Calu3 (cell line): ENCODE results near the gene CDIPT. TPM values are rescaled to one million over a fixed set of nuclear protein-coding genes. Genes with fewer than 3 reads are reported as not detected.
A peak's percentile ranks its signal among the peaks of the same experiment; 100 is the strongest.

Source experiments
- BruUV-seq: library from RNA; stranded (reverse); fragments of 400-500 nt; replicated peaks from 2 replicates; lab custom pipeline; 2021; lab: Mats Ljungman, UMichigan
- CTCF ChIA-PET: fragments of 300-600 bp; sonication (Branson Sonifier 250); formaldehyde crosslinking; loops from one replicate; lab custom pipeline; 2022; ENCODE audit warnings: antibody characterized with exemption; lab: Charles Lee
- DNase-seq: peaks from one replicate; pipeline ENCODE4 v3.0.0; 2022
- H3K27ac Mint-ChIP-seq: one replicate; pipeline ENCODE4 v1.8.0; 2022; ENCODE audit warnings: mixed read lengths; ENCODE audit not compliant: unreplicated experiment
- H3K27me3 Mint-ChIP-seq: one replicate; pipeline ENCODE4 v1.8.0; 2022; ENCODE audit warnings: mixed read lengths; ENCODE audit not compliant: unreplicated experiment
- H3K36me3 Mint-ChIP-seq: one replicate; pipeline ENCODE4 v1.8.0; 2022; ENCODE audit warnings: mild to moderate bottlenecking, moderate library complexity, mixed read lengths; ENCODE audit not compliant: insufficient read depth, unreplicated experiment
- H3K4me1 Mint-ChIP-seq: one replicate; pipeline ENCODE4 v1.8.0; 2022; ENCODE audit warnings: mild to moderate bottlenecking, low read depth, mixed read lengths; ENCODE audit not compliant: unreplicated experiment
- H3K4me3 Mint-ChIP-seq: one replicate; pipeline ENCODE4 v1.8.0; 2022; ENCODE audit warnings: mild to moderate bottlenecking, low read depth, moderate library complexity, mixed read lengths; ENCODE audit not compliant: unreplicated experiment
- H3K9me3 Mint-ChIP-seq: one replicate; pipeline ENCODE4 v1.8.0; 2022; ENCODE audit warnings: low read depth, mixed read lengths; ENCODE audit not compliant: unreplicated experiment
- CTCF ChIP-seq: fragments of 200-600 bp; IDR thresholded peaks from one replicate; pipeline ENCODE4 v1.8.0; 2022; ENCODE audit warnings: antibody characterized with exemption; ENCODE audit not compliant: unreplicated experiment
- intact Hi-C: fragments of 100-400 bp; cut with micrococcal nuclease; formaldehyde crosslinking; loops from one replicate; pipeline ENCODE4 v1.10.0; 2022; ENCODE audit not compliant: unreplicated experiment
- total RNA-seq: library from RNA; stranded (reverse); gene quantifications from 2 replicates; pipeline ENCODE4 v1.2.3, GENCODE V29; 2022

The CDIPT gene
- total RNA-seq, 1 experiment from 2014 or later, result 62.7 TPM

GRCh38 chr16:29905668-29906067 is 42.6 kb upstream of the CDIPT start:
- no peaks in the 10 kb centered on the region for H3K9me3 Mint-ChIP-seq
- no TSS peak for BruUV-seq
- no peak for DNase-seq
- no peak overlapping the region for H3K27ac Mint-ChIP-seq
- intact Hi-C loops, result loop anchor here (10.0 kb wide), 1 partner anchor 81 kb away; the partner anchor contains the start of gene MVP
- peaks cover 15% of the 10 kb centered on the region for H3K4me1 Mint-ChIP-seq
- CTCF ChIA-PET, result no interaction called here
- H3K27me3 Mint-ChIP-seq, result no peaks in the 10 kb centered on the region
- peaks cover 82% of the 10 kb centered on the region for H3K36me3 Mint-ChIP-seq
- TF ChIP-seq CTCF, result no peak
- H3K4me3 Mint-ChIP-seq, result no peak overlapping the region

- Mint-ChIP-seq H3K36me3 (peaks cover 81% of the 10 kb centered on the region), H3K9me3 (no peaks in the 10 kb centered on the region), H3K4me1 (peaks cover 15% of the 10 kb centered on the region), H3K27ac (no peak overlapping the region), H3K27me3 (no peaks in the 10 kb centered on the region), H3K4me3 (no peak overlapping the region)
- CTCF ChIA-PET, result no interaction called here
- intact Hi-C loops, result loop anchor here (10.0 kb wide), 1 partner anchor 80 kb away; the partner anchor contains the start of gene MVP
- no peak for DNase-seq
- TF ChIP-seq CTCF, result no peak
- no TSS peak for BruUV-seq
Measured at GRCh38 chr16:29904947-29905346, 41.9 kb upstream of the CDIPT start.

DNA sequence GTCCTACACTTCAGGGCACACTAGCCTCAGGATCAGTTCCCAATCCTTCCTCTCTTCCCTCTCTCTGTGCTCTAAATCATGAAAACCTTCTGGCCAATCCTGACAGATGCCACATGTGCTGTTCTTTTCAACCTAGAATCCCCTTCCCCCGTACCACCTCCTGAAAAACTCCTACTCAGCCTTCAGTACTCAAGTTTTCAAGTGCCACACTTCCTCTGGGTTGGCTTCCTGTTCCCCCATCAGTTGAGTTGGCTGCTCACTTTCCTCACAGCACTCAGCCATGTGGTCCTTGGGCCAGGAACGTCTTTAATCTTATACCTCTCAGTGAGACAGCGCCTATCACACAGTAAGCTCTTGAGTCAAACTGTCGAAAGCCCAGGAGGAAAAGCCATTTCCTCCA is 40.6 kb upstream of the CDIPT start:
- H3K36me3 Mint-ChIP-seq, result peaks cover 82% of the 10 kb centered on the region
- intact Hi-C loops, result loop anchor here (10.0 kb wide), 1 partner anchor 79 kb away; the partner anchor contains the start of gene MVP
- H3K27me3 Mint-ChIP-seq, result no peaks in the 10 kb centered on the region
- peaks cover 20% of the 10 kb centered on the region for H3K4me1 Mint-ChIP-seq
- peak overlapping the region; percentile 3 for H3K27ac Mint-ChIP-seq
- no peak for TF ChIP-seq CTCF
- no peak for DNase-seq
- H3K4me3 Mint-ChIP-seq, result peak overlapping the region; percentile 21
- BruUV-seq, result TSS peak; percentile 70
- CTCF ChIA-PET, result no interaction called here
- H3K9me3 Mint-ChIP-seq, result no peaks in the 10 kb centered on the region

DNA sequence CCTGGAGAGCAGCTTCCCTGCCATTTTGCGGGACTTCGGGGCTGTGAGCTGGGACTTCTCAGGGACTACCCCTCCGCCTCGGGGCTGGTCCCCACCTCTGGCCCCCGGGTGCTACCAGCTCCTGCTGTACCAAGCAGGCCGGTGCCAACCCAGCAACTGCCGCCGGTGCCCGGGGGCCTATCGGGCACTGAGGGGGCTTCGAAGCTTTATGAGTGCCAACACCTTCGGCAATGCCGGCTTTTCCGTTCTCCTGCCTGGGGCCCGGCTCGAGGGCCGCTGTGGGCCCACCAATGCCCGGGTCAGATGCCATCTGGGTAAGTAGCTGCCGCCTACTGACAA is 38.5 kb upstream of the CDIPT start:
- no peak for TF ChIP-seq CTCF
- BruUV-seq, result no TSS peak
- CTCF ChIA-PET, result interaction anchor here (0.6 to 2.6 kb wide), 6 partner anchors 9 to 740 kb away, joined by 3 to 13 read pairs (median 4); partner anchors contain the start of gene TMEM219
- no peak for DNase-seq
- Mint-ChIP-seq H3K9me3 (no peaks in the 10 kb centered on the region), H3K4me3 (peak overlapping the region; percentile 89), H3K4me1 (peaks cover 24% of the 10 kb centered on the region), H3K36me3 (peaks cover 67% of the 10 kb centered on the region), H3K27me3 (no peaks in the 10 kb centered on the region), H3K27ac (peak overlapping the region; percentile 61)
- intact Hi-C loops, result loop anchor here (2.0 to 10.0 kb wide), 2 partner anchors 13 to 77 kb away; partner anchors contain the start of gene MVP
